HL-60 (cell line): ENCODE results near the gene GRID2IP.

ENCODE experiments used
- DNase-seq, 2 experiments: peaks; one replicate each; pipeline ENCODE4 v3.0.0-alpha.2; 2010 to 2020; ENCODE audit warnings: low read depth in 1 of 2, low spot score in 1 of 2
- H3K27ac ChIP-seq: fragments of 250-450 bp; sonication (Bioruptor Pico); replicated peaks from 2 replicates; pipeline ENCODE4 v1.5.1; 2020; ENCODE audit warnings: mild to moderate bottlenecking, moderate library complexity
- H3K27me3 ChIP-seq: fragments of 250-450 bp; sonication (Bioruptor Pico); 2 replicates; pipeline ENCODE4 v1.5.1; 2021; ENCODE audit warnings: mild to moderate bottlenecking, moderate library complexity; ENCODE audit not compliant: insufficient read depth, poor library complexity, severe bottlenecking
- H3K4me3 ChIP-seq: replicated peaks from 2 replicates; pipeline ENCODE4 v1.5.1; 2011; ENCODE audit warnings: mild to moderate bottlenecking, control low read depth, low read length; ENCODE audit not compliant: insufficient read depth
- GABPA ChIP-seq: IDR thresholded peaks from 2 replicates; pipeline ENCODE4 v1.6.1; 2012; ENCODE audit warnings: low read depth
- POLR2AphosphoS5 ChIP-seq: IDR thresholded peaks from 2 replicates; pipeline ENCODE4 v1.6.1; 2012; ENCODE audit warnings: low read depth
- SPI1 ChIP-seq: IDR thresholded peaks from 2 replicates; pipeline ENCODE4 v1.6.1; 2012; ENCODE audit warnings: low read depth, mild to moderate bottlenecking, borderline replicate concordance
- TF ChIP-seq, protein P1 (sequence below): IDR thresholded peaks from 2 replicates; pipeline ENCODE4 v1.6.1; 2012; ENCODE audit warnings: low read depth; ENCODE audit not compliant: insufficient replicate concordance
- TF ChIP-seq, protein P2 (sequence below): IDR thresholded peaks from one replicate; pipeline ENCODE4 v1.5.1; 2011; ENCODE audit warnings: low read length, control low read depth, inconsistent platforms; ENCODE audit not compliant: insufficient read depth

The GRID2IP gene

DNA sequence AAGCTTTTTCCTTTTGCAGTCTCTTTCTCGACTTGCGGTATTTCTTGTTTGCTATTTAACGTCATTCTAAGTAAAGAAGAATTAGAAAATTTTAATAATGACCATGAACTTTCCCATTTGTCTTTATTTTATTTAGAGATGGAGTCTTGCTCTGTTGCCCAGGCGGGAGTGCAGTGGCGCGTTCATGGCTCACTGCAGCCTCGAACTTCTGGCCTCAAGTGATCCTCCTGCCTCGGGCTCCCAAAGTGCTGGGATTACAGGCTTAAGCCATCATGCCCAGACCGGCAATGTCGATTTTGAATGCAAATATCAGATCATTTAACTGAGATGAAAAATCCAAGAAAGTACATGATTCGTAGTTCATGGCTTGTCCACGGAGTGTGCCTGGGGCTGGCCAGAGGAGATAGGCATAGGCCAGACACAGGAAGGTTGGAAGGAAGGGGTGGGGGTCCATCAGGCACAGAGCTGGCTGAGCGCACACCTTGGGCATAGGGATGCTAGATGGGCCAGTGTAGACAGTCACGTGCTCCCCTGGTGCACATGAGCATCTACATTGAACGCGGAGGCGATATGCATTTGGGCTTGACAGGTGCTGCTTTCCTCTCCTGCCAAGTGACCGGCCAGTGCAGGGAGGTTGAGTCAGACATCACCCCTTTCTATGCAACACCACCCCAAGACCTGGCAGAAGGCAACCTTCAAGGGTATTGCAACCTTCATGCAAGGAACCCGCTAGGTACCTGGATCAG lies 64.7 kb downstream of the GRID2IP start:
- Histone ChIP-seq H3K27me3 (no peaks in the 10 kb centered on the region), H3K27ac (no peak overlapping the region), H3K4me3 (no peak overlapping the region)
- DNase-seq = no peak
- TF ChIP-seq, protein P1, sequence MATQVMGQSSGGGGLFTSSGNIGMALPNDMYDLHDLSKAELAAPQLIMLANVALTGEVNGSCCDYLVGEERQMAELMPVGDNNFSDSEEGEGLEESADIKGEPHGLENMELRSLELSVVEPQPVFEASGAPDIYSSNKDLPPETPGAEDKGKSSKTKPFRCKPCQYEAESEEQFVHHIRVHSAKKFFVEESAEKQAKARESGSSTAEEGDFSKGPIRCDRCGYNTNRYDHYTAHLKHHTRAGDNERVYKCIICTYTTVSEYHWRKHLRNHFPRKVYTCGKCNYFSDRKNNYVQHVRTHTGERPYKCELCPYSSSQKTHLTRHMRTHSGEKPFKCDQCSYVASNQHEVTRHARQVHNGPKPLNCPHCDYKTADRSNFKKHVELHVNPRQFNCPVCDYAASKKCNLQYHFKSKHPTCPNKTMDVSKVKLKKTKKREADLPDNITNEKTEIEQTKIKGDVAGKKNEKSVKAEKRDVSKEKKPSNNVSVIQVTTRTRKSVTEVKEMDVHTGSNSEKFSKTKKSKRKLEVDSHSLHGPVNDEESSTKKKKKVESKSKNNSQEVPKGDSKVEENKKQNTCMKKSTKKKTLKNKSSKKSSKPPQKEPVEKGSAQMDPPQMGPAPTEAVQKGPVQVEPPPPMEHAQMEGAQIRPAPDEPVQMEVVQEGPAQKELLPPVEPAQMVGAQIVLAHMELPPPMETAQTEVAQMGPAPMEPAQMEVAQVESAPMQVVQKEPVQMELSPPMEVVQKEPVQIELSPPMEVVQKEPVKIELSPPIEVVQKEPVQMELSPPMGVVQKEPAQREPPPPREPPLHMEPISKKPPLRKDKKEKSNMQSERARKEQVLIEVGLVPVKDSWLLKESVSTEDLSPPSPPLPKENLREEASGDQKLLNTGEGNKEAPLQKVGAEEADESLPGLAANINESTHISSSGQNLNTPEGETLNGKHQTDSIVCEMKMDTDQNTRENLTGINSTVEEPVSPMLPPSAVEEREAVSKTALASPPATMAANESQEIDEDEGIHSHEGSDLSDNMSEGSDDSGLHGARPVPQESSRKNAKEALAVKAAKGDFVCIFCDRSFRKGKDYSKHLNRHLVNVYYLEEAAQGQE = no peak
- no peak for TF ChIP-seq POLR2AphosphoS5
- TF ChIP-seq, protein P2, sequence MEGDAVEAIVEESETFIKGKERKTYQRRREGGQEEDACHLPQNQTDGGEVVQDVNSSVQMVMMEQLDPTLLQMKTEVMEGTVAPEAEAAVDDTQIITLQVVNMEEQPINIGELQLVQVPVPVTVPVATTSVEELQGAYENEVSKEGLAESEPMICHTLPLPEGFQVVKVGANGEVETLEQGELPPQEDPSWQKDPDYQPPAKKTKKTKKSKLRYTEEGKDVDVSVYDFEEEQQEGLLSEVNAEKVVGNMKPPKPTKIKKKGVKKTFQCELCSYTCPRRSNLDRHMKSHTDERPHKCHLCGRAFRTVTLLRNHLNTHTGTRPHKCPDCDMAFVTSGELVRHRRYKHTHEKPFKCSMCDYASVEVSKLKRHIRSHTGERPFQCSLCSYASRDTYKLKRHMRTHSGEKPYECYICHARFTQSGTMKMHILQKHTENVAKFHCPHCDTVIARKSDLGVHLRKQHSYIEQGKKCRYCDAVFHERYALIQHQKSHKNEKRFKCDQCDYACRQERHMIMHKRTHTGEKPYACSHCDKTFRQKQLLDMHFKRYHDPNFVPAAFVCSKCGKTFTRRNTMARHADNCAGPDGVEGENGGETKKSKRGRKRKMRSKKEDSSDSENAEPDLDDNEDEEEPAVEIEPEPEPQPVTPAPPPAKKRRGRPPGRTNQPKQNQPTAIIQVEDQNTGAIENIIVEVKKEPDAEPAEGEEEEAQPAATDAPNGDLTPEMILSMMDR = no peak
- no peak for TF ChIP-seq GABPA
- no peak for TF ChIP-seq SPI1

DNA sequence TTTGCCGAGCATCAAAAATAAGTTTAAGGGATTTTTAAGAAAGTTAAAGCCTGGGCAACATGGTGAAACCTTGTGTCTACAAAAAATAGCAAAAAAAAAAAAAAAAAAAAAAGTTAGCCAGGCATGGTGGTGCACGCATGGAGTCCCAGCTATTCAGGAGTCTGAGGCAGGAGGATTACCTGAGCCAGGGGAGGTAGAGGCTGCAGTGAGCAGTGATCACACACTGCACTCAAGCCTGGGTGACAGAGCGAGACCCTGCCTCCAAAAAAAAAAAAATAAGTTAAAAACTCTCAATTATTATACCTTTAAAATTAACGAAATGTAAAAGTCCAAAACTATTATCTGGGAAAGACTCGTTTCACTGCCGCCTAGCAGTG lies 68.5 kb downstream of the GRID2IP start:
- no peak for DNase-seq
- H3K4me3 ChIP-seq = peak overlapping the region; percentile 99
- H3K27me3 ChIP-seq = no peaks in the 10 kb centered on the region
- H3K27ac ChIP-seq = peak overlapping the region; percentile 75
- no peak for TF ChIP-seq SPI1
- TF ChIP-seq, protein P1 = no peak
- TF ChIP-seq POLR2AphosphoS5 = no peak
- TF ChIP-seq GABPA = no peak
- TF ChIP-seq, protein P2 = no peak

DNA sequence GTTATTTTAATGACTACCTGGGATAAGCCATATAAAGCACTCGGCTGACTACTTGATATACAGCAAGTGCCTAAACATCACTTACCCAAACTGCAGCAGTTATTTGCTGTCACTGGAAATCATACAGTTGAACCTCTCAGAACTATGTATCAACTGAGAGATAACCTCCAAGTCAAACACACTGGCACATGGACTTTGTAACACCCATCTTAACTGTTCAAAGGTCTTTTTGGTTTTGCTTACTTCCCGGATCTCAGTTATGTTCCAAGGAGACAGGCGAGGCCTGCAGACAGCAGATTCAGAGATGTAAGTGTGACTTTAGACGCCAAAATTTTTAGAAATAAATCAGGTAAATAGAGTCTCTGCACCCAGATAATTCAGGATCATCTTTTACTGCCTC lies 69.0 kb downstream of the GRID2IP start:
- TF ChIP-seq POLR2AphosphoS5 (no peak), GABPA (no peak), SPI1 (no peak)
- TF ChIP-seq, protein P2 = no peak
- TF ChIP-seq, protein P1 = no peak
- Histone ChIP-seq H3K4me3 (peak overlapping the region; percentile 99), H3K27me3 (no peaks in the 10 kb centered on the region), H3K27ac (0 out of 2 replicates have a peak overlapping the region, but pooled peaks have one; percentile 75)
- no peak for DNase-seq
